ENCODE measurements around the gene MTAP. TPM values are rescaled to one million over a fixed set of nuclear protein-coding genes. Genes with fewer than 3 reads are reported as not detected.

Gene MTAP
- total and polyA plus RNA-seq, 9 of the 15 experiments (the other 6 are each of a cell fraction or from before 2014, with no cell fraction given) = 0.07 TPM; not detected in 8

DNA sequence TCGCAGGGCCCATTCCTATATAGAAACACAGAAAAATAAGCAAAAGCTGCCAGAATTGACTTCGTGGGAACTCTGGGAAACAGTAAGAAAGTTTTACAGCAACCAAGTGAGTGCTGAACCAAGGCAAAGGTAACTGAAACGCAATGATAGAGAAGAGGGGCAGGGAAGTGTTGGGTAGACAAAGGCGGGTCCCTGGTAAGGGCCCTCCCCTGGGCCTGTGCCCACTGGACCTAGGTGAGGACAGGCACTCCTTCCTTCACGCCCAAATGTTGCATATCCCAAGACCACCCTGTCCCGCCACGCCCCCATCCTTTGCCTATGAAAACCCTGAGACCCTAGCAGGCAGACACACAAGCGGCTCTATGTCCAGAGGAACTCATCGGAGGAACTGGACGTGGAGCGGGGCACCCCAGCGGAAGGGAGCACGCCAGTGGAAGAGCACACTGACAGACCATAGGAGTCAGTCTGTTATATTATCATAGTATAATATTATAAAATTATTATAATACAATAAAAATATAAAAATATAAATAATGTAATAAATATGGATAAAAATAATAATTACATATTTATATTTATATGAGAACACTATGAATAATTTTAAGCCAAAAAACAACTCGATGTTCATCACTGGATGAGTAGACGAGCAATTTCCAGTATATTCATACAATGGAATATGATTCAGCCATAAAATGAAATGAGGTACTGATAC, 163.9 kb downstream of the MTAP start:
- no peak overlapping the region for H3K9ac ChIP-seq (ENCODE audit: insufficient read depth in 1 of 2, low read depth in 2 of 2, low read length in 2 of 2)
- in situ Hi-C loops (cut with MboI) (no loop called here), intact Hi-C loops (cut with micrococcal nuclease) (no loop called here)
- no peak overlapping the region for H3K4me2 ChIP-seq (ENCODE audit: insufficient read depth, low read length)
- no TSS peak for BruUV-seq (replicated peaks)
- CTCF ChIA-PET (ENCODE audit: low intra/inter-chr PET ratio) = no interaction called here
- FAIRE-seq = no peak
- H2AFZ ChIP-seq (ENCODE audit: low read depth, low read length) = no peak overlapping the region
- H3K27ac ChIP-seq (ENCODE audit: extremely low read depth, low read depth, low read length) = no peak overlapping the region
- H4K20me1 ChIP-seq (replicated peaks; ENCODE audit: control insufficient read depth, insufficient read depth, low read length) = no peaks in the 10 kb centered on the region
- H3K36me3 ChIP-seq (ENCODE audit: control insufficient read depth, insufficient read depth, low read length) = no peaks in the 10 kb centered on the region
- POLR2A ChIA-PET = no interaction called here
- no peaks in the 10 kb centered on the region for H3K9me1 ChIP-seq (ENCODE audit: control insufficient read depth, insufficient read depth, low read length)
- H3K4me3 ChIP-seq = no peak overlapping the region
- H3K4me1 ChIP-seq (replicated peaks in 1 of 2; ENCODE audit: control insufficient read depth in 2 of 2, insufficient read depth in 2 of 2, low read length in 2 of 2) = no peaks in the 10 kb centered on the region
- no peaks in the 10 kb centered on the region for H3K9me3 ChIP-seq (replicated peaks; ENCODE audit: control insufficient read depth, insufficient read depth, low read depth, low read length)
- DNase-seq (ENCODE audit: extremely low read depth in 1 of 4, low spot score in 3 of 4) = no peak
- no peaks in the 10 kb centered on the region for H3K79me2 ChIP-seq (ENCODE audit: control insufficient read depth, insufficient read depth, low read length)
- WGBS (ENCODE audit: insufficient coverage, low coverage, missing lambda C conversion rate) = no CpG with 5 or more reads among the region's 15 CpGs
- ATAC-seq = no peak
- H3K27me3 ChIP-seq (ENCODE audit: control insufficient read depth in 2 of 2, insufficient read depth in 2 of 2, low read length in 2 of 2) = no peaks in the 10 kb centered on the region
- TF ChIP-seq MCM7 (IDR thresholded peaks at IDR 0.05) (no peak), ZFP1 (CRISPR knock-in tag; IDR thresholded peaks at IDR 0.05) (no peak), ZNF79 (CRISPR knock-in tag; IDR thresholded peaks at IDR 0.05; ENCODE audit: low read depth) (no peak), MEIS2 (IDR thresholded peaks at IDR 0.05; ENCODE audit: partially characterized antibody) (no peak), SETDB1 (IDR thresholded peaks at IDR 0.05; ENCODE audit: low read length) (no peak)
- TF ChIP-seq, protein P1, sequence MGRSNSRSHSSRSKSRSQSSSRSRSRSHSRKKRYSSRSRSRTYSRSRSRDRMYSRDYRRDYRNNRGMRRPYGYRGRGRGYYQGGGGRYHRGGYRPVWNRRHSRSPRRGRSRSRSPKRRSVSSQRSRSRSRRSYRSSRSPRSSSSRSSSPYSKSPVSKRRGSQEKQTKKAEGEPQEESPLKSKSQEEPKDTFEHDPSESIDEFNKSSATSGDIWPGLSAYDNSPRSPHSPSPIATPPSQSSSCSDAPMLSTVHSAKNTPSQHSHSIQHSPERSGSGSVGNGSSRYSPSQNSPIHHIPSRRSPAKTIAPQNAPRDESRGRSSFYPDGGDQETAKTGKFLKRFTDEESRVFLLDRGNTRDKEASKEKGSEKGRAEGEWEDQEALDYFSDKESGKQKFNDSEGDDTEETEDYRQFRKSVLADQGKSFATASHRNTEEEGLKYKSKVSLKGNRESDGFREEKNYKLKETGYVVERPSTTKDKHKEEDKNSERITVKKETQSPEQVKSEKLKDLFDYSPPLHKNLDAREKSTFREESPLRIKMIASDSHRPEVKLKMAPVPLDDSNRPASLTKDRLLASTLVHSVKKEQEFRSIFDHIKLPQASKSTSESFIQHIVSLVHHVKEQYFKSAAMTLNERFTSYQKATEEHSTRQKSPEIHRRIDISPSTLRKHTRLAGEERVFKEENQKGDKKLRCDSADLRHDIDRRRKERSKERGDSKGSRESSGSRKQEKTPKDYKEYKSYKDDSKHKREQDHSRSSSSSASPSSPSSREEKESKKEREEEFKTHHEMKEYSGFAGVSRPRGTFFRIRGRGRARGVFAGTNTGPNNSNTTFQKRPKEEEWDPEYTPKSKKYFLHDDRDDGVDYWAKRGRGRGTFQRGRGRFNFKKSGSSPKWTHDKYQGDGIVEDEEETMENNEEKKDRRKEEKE (IDR thresholded peaks at IDR 0.05; ENCODE audit: borderline replicate concordance in 1 of 2, control insufficient read depth in 1 of 2, low read depth in 2 of 2, low read length in 1 of 2) = no peak
- TF ChIP-seq, protein P2, sequence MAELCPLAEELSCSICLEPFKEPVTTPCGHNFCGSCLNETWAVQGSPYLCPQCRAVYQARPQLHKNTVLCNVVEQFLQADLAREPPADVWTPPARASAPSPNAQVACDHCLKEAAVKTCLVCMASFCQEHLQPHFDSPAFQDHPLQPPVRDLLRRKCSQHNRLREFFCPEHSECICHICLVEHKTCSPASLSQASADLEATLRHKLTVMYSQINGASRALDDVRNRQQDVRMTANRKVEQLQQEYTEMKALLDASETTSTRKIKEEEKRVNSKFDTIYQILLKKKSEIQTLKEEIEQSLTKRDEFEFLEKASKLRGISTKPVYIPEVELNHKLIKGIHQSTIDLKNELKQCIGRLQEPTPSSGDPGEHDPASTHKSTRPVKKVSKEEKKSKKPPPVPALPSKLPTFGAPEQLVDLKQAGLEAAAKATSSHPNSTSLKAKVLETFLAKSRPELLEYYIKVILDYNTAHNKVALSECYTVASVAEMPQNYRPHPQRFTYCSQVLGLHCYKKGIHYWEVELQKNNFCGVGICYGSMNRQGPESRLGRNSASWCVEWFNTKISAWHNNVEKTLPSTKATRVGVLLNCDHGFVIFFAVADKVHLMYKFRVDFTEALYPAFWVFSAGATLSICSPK (IDR thresholded peaks at IDR 0.05; ENCODE audit: borderline replicate concordance) = no peak
- TF ChIP-seq, protein P3, sequence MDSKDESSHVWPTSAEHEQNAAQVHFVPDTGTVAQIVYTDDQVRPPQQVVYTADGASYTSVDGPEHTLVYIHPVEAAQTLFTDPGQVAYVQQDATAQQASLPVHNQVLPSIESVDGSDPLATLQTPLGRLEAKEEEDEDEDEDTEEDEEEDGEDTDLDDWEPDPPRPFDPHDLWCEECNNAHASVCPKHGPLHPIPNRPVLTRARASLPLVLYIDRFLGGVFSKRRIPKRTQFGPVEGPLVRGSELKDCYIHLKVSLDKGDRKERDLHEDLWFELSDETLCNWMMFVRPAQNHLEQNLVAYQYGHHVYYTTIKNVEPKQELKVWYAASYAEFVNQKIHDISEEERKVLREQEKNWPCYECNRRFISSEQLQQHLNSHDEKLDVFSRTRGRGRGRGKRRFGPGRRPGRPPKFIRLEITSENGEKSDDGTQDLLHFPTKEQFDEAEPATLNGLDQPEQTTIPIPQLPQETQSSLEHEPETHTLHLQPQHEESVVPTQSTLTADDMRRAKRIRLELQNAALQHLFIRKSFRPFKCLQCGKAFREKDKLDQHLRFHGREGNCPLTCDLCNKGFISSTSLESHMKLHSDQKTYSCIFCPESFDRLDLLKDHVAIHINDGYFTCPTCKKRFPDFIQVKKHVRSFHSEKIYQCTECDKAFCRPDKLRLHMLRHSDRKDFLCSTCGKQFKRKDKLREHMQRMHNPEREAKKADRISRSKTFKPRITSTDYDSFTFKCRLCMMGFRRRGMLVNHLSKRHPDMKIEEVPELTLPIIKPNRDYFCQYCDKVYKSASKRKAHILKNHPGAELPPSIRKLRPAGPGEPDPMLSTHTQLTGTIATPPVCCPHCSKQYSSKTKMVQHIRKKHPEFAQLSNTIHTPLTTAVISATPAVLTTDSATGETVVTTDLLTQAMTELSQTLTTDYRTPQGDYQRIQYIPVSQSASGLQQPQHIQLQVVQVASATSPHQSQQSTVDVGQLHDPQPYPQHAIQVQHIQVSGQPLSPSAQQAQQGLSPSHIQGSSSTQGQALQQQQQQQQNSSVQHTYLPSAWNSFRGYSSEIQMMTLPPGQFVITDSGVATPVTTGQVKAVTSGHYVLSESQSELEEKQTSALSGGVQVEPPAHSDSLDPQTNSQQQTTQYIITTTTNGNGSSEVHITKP (IDR thresholded peaks at IDR 0.05; ENCODE audit: partially characterized antibody) = no peak
- TF ChIP-seq, protein P4, sequence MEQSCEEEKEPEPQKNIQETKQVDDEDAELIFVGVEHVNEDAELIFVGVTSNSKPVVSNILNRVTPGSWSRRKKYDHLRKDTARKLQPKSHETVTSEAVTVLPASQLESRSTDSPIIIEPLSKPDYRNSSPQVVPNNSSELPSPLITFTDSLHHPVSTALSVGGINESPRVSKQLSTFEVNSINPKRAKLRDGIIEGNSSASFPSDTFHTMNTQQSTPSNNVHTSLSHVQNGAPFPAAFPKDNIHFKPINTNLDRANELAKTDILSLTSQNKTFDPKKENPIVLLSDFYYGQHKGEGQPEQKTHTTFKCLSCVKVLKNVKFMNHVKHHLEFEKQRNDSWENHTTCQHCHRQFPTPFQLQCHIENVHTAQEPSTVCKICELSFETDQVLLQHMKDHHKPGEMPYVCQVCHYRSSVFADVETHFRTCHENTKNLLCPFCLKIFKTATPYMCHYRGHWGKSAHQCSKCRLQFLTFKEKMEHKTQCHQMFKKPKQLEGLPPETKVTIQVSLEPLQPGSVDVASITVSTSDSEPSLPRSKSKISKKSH (CRISPR knock-in tag; IDR thresholded peaks at IDR 0.05) = no peak
- TF ChIP-seq, protein P5, sequence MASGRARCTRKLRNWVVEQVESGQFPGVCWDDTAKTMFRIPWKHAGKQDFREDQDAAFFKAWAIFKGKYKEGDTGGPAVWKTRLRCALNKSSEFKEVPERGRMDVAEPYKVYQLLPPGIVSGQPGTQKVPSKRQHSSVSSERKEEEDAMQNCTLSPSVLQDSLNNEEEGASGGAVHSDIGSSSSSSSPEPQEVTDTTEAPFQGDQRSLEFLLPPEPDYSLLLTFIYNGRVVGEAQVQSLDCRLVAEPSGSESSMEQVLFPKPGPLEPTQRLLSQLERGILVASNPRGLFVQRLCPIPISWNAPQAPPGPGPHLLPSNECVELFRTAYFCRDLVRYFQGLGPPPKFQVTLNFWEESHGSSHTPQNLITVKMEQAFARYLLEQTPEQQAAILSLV (tag; IDR thresholded peaks at IDR 0.05) = no peak
